Measurements from ENCODE around the gene CYP11A1.

Gene CYP11A1

DNA sequence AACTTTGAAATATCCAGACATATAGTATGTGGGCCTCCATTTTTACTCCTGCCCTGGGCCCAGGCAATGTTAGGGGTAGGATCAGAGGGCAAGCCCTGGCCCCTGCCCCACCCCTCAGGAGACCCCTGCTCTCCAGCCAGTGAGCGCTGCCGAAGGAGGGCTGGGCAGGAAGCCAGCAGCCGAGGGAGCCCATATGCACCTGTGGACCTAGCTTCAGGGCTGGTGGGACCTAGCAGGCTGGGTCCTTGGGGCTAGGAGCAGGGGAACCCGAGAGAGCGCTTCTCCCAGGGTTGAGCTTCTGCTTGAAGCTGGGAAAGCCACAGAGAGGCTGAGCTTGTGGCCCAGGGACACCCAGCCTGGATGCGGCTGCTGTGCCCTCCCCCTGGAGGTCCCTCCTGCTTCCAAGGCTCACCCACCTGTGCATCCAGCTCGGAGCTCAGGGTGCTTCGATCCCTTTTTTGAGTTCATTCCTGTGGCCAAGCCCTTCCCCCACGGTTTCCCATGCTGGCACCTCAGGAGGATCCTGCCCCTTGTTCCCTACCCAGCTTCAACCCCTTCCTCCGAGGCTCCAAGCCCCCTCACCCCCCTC is 21.0 kb upstream of the CYP11A1 start:
- DNase-seq (ENCODE audit: low read depth, low spot score): no peak

DNA sequence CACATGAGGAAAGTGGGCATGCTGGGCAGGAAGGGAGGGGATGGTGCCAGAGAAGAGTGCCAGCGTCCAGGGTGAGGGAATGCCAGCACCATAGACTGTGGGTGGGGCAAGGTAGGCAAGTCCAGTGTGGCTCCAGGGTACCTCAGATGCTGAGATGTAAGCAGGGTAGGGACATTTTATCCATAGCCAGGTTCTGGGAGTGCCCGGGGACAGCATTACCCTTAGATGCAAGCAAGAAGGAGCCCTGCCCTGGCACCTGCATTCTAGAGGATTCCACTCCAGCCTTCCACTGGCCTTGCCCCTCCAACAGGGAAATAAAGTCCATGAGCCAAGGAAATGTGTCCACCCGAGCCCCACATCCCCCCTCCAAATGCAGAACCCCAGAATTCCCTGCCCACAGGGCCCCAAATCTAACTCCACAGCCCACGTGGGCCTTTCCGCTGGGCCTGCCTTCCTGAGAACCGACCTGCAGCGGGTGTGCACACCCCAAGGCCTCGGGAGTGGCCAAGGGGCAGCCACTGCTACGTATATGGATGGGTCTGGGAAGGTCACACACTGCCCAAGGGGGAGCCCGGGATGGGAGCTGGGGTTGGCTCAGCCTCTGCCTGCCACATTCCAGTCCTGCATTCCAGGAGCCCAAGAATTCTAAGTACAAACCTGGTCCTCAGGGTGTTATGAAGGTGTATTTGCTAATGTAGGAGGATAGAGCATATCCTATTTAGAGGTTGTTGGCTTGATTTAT is 20.3 kb upstream of the CYP11A1 start:
- DNase-seq (ENCODE audit: low read depth, low spot score): no peak

DNA sequence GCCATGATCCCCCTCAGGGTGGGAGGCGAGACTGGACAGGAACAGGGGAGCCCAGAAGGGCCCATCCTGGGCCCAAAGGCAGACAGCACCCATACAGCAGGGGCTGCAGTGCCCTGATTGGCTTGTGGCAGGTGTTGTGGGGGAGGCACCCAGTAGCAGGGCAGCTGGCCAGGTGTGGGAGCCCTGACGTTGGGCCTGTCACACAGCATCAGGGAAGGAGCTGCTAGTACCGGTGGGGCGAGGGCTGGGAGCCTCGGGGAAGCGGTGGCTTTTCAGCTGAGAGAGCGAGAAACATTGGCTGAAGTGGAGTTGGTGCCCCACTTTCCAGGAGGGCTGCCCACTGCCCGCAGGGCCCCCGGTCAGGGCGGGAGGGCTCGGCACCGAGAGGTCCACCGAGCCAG is 19.7 kb upstream of the CYP11A1 start:
- DNase-seq (ENCODE audit: low read depth, low spot score): no peak

DNA sequence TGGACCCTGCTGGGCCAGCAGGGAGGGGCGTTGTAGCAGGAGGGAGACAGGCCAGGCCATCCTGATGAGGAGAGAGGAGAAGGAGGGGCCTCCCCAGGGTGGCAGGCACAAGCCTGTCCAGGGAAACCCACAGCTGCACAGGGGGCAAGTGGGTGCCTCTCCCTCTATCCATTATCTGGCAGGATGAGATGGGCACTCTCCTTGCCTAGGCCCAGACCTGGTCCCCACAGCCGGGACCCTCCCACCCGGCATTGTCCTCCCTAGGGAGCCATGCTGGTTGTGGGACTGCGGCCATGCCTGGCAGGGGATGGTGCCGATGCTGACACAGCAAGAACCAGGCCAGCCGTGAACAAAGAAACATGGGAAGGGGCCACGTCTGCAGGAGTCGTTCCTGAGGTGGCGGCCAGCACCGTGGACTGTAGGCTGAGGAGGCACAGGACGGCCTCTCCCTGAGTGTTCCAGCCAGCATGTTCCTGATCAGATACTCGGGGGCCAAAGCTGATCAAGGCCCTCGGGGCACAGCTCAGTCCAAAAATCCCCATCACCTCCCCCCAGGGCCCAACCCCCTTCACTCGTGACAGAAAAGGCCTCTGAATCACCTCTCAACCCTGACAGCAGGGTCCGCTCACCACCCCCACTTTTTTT is 19.2 kb upstream of the CYP11A1 start:
- no peak for DNase-seq (ENCODE audit: low read depth, low spot score)

DNA sequence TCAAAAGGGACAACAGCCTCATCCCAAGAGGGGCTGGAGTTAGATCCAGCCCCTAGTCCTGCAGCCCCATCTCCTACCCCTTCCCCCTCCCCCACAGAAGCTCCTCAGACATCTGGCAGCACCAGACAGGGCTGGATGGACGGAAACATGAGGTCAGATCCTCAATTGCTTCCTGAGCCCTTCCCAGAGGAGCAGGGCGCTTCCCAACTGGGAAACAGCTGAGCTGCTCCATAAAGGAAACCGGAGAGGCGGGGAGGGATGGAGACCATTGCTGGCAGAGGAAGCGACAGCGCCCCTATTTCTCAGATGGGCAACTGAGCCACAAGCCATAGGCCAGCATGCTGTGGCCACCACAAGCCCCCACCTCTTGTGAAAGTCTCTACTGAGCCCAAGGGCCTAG is 18.3 kb upstream of the CYP11A1 start:
- DNase-seq (ENCODE audit: low read depth, low spot score): no peak

DNA sequence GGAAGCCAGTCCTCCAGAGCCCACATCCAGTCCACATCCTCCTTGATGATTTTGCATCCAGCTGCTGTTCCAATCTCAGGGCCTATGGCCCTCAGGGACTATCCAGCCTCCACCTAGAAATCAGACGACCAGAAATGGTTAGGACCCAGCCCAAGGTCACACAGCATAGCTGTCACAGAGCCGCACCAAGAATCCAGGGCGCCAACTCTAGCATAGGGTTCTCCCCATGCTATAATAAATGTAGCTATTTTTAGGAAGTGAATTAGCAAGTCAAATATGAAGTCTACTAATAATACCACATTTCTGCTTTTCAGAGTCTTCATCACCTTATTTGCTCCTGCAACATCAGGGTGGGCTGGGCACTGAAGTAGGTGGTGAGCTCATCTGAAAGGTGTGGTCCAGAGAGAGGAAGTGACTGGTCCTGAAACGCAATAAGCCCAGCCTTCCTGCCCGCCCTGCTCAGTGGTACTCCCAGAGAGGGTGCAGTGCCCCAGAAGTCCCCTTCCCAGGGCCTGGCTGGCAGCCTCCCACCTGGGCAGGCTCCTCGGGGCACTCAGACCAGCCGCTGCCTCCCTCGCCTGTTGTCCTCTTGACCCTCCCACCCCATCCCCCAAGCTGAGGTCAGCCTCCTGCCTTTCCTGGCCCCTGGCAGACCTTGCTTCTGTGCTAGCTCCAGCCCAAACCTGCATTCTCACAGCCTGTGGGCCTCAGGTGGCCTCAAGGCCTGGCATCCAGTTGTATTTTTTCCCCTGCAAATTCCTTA is 17.6 kb upstream of the CYP11A1 start:
- no peak for DNase-seq (ENCODE audit: low read depth, low spot score)

DNA sequence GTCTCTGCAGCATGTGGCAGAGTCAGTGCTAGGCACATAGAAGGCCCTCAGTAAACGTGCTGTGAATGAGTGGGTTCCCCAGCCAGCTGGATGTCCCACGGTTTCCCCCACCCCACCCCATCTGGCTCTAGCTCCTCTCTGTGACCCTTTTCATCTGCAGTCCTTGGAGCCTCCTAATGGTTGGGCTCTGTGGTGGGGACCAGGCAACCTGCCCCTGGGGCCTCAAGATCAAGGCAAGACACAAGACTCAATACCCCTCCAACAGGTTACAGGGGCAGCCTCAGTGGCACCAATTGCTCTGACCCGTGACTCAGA is 17.1 kb upstream of the CYP11A1 start:
- DNase-seq (ENCODE audit: low read depth, low spot score): no peak

DNA sequence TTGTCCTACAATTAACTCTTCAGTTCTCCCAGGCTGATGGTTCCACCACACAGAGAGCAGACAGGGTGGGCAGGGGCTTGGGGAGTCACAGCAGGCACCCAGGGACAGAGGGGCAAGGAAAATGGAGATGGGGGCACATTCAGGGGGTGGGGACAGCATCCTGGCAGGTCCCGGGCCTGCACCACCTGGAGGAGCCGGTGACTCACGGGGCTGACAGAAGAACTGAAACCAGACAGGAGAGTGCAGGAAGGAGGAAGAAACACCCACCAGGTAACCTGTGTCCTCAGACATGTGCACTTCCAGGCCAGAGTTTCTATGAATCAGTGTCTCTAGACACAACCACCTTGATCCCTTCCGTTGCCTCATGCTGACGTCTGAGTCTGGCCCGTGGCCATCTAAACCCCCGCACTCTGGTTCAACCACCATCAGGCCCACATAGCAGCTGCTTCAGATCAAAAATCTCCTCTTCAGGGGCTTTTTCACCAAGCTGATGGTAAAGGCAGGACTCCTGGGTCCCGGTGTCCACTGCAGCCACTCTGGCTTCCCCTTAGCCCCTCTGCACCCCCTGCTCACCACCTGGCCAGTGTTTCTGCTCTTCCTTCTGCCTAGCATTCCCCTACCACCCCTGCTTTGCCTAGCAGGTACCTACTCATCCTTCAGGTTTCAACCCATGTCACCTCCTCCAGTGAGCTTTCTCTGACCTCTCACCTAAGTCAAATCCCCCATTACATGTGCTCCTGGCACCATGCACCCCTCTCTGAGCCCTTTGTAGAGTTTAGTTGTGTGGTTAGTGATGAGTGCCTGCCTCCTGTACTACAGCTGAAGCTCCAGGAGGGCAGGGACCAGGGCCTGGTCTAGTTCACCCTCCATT is 16.5 kb upstream of the CYP11A1 start:
- no peak for DNase-seq (ENCODE audit: low read depth, low spot score)

DNA sequence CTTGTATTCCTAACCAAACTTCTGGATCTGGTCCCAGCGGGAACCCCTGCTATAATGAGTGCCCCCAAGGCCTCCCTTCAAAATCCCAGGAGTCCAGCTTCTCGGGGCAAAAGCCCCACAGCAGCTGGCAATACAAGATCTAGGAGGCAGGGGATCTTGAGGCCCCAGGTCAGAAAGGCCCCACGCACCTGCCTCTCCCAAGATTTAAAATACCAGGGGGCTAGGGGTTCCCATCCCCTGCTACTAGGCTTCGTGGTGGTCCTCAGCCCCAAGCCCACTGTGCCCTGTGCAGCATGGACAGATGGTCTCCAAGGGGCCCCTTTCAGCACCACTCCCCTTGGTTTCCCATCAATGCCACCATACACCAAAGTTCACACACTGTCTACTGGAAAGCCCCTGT is 15.8 kb upstream of the CYP11A1 start:
- DNase-seq (ENCODE audit: low read depth, low spot score): no peak

DNA sequence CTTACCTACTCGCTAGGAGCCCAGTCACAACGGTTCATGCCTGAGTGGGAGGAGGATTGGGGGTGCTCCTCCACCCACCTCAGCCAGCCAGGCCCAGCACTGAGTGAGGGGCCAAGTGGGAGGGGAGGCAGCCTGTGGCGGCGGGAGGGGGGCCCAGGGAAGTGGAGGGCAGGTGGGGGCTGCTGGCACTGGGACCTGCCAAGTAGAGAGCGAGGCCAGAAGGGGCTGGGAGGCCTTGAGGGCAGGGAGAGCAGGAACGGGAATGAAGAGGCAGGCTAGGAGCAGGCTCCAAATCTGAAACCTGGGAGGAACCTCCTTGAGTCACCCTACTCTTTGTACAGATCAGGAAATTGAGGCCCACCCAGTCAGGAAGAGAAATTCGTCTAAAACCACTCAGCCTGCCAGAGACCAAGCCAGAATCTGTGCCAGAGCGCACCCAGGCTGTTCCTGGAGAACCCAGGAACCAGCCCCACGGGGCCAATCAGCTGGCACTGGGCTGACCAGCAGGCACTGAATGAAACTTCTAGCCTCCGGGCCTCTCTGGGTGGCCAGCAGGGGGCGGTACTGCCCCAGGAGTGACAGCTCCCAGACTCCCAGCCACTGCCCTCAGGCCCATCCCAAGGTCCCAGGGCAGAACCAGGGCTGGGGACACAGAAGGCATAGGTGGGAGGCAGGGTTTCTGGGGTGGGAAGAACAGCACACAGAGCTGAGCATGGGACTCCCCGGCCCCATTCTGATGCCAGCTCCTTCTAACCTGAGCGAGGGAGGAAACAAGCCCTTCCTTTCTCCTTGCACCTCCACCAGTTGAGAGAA is 14.8 kb upstream of the CYP11A1 start:
- DNase-seq (ENCODE audit: low read depth, low spot score): no peak

DNA sequence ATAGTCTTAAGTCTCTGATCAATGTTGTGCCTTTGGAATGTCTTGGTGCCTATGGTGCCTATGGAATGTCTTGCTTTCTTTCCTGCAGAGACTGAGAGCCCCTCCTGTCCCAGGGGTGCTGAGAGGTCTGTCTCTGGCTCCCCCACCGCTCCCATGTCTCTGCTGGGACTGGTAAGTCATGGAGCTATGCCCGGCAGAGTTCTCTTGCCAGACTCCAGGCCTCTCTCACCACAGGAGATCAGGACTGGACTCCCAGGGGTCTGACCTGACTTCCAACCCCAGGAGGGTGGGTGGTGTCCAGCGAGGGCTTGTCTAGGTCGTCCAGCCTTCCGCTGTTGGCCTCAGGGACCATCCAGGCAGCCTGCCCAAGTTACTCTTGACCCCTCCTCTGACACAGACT is 14.0 kb upstream of the CYP11A1 start:
- DNase-seq (ENCODE audit: low read depth, low spot score): no peak

DNA sequence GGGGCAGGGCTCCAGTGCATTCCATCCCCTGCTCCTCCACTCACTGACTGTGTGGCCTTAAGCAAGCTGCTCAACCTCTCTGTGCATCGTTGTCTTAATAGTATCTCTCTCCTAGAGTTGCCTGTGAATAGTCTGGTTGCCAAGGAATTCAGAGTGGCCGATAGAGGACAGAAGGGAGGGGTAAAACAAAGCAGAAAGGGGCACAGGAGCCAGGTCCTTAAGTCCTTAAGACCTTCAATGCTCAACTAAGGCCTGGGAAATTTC is 13.7 kb upstream of the CYP11A1 start:
- no peak for DNase-seq (ENCODE audit: low read depth, low spot score)

DNA sequence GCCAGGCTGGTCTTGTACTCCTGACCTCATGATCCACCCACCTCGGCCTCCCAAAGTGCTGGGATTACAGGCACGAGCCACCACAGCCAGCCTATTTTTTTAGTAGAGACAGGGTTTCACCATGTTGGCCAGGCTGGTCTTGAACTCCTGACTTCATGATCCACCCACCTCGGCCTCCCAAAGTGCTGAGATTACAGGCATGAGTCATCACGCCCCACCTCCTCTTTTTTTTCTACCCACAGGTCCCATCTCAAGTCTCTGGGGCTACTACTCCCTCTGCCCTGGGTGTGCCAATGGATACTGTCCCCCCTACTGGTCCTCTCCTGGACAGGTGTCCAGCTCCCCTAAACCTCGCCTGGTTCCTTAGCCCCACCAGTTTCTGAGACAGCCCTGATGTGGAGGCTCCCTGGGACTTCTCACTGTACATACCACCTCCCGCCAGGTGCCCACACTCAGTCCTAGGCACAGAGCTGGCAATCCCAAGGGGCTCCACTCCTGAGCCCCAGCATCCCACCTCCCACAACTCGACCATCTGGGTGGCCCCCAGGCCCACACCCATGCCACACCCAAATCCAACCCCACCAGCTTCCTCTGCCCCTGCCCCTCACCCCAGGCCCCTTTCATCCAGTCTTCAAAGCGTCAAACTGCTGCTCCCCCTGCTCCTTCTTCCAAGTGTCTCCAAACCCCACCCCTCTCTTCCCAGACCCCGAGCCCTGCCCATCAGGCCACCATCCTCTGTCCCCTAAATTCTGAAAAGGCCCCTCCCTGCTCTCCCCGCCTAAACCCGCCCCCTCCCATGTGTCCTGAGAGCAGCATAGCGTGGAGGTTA is 13.1 kb upstream of the CYP11A1 start:
- no peak for DNase-seq (ENCODE audit: low read depth, low spot score)

DNA sequence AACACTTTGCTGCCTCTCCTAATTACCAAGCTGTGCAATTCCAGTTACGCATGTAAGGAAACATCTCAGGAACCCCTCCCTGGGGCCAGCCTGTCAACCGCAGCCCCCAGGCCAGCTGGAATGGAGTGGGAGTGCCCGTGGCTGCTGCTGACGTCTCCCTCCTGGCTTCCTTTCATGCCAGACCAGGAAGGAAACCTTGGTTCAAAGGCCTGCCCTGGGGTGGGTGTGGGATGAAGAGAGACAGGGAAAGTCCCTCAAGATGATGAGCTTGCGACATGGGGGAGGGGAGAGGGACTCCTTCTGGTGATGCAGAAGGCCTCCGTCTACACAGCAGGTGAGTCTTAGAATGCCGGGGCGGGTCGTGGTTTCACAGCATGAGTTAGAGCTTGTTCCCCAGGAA is 11.4 kb upstream of the CYP11A1 start:
- no peak for DNase-seq (ENCODE audit: low read depth, low spot score)

DNA sequence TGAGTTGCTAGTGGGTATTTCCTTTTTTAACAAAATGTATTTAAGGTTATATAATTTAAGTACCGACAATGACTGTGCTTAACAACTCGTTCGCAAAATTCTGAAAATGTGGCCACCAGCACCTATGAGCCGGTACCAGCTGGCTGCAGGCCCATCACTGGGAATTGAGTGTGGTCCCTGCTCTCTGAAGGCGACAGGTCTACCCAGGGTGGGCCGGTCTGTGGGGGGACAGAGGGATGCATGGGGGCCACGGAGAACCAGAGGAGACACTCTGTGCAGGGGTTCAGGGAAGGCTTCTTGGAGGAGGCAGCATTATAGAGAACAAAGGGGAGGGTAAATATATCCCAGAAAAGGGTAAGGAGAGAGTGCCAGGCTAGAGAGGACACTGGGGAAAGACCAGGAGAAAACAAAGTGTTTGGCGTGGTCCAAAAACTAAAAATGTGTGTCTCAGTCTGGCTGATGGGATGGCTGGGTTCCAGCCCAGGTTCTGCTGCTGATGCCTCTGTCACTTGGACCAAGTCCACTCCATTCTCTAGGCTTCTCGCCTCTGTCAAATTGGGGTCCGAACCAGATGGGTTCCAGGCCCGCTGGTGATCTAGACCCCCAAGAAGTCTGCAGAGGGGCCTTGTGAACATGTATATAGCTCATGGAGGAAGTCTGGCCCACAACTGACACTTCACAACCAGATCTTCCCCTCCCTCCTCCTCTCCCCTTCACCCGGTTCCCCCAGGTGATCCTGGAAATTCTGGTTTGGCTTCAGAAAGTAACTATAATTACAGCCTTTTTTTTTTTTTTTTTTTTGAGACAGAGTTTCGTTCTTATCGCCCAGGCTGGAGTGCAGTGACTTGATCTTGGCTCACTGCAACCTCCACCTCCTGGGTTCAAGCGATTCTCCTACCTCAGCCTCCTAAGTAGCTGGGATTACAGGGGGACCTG is 10.7 kb upstream of the CYP11A1 start:
- DNase-seq (ENCODE audit: low read depth, low spot score): no peak

DNA sequence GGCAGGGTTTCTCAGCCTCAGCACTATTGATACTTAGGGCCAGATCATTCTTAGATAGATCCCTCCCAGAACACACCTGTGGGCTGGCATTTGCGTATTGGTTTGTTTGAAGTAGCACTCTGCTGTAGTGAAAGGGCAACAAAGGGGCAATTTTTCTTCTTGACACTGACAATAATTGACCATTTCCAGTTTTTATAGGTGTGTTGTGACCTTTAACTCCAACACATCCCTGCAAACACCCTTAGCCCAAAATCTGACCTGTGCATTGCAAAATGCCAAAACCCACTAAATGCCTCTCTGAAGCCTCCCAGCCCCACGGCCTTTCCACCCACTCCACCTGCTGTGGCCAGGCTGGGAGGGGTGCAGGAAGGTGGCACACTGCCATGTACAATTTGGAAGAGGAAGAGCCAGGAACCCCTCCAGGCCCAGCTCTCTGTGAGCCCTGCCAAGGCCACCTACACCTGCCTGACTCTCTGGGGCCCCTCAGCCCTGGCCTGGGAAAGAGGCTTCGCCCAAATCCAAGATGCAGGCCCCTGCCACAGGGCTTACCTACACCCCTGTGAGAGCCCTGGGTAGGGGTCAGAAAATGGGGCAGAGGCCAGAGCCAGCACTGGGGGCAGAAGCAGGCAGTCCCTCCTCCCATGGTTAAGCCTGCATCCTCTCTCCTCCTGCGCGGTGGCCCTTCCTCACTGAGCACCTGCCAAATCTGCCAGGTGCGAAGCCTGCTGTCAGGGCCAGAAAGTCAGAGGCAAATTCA is 9.6 kb upstream of the CYP11A1 start:
- no peak for DNase-seq (ENCODE audit: low read depth, low spot score)

DNA sequence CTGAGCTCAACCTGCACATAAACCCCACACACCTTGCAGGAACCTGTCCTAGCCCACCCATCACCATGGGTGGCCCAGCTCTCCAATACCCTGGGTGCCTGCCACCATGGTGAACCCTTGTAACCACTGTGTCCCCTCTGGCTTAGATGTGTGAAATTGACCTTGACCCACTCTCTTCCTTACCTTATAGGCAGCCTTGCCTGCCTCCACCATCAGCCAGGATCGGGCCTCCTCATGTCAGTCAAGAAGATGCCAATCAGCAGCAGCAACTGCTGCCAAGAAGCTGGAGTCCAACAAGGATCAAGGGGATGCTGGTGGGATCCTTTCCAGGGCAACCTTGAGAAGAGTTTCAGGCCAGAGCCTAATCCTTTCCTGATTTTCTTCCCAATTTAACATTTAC is 8.8 kb upstream of the CYP11A1 start:
- DNase-seq (ENCODE audit: low read depth, low spot score): no peak

DNA sequence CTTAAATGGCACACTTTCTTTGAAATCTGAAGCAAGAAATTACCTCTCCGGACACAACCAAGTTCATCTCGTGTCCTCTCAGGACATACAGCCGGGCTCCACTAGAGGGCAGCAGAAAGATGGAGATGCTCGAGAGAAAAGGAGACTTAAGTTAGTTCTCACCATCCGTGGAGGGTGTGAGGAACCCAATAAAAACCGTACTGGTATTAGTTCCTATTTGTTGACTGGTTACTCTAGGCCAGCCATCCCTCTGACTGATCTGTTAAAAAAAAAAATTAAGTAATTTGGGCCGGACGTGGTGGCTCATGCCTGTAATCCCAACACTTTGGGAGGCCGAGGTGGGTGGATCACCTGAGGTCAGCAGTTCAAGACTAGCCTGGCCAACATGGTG is 7.9 kb upstream of the CYP11A1 start:
- DNase-seq (ENCODE audit: low read depth, low spot score): no peak

Data from iPS DF 19.7 (cell line).